ENCODE measurements around the gene FCRL2.

FCRL2 gene

GRCh38 chr1:157803851-157804250 lies 26.9 kb upstream of the FCRL2 start:
- no peak for DNase-seq (ENCODE audit: low read depth)
- TF ChIP-seq CTCF (conservative IDR thresholded peaks at IDR 0.05; ENCODE audit: control insufficient read depth, insufficient read depth, low read depth, low read length) = no peak
- no peak overlapping the region for H3K4me3 ChIP-seq (ENCODE audit: control insufficient read depth, low read depth, low read length)

GRCh38 chr1:157799996-157800395 lies 23.1 kb upstream of the FCRL2 start:
- TF ChIP-seq CTCF (conservative IDR thresholded peaks at IDR 0.05; ENCODE audit: control insufficient read depth, insufficient read depth, low read depth, low read length) = no peak
- no peak overlapping the region for H3K4me3 ChIP-seq (ENCODE audit: control insufficient read depth, low read depth, low read length)
- DNase-seq (ENCODE audit: low read depth) = no peak

- no peak for TF ChIP-seq CTCF (conservative IDR thresholded peaks at IDR 0.05; ENCODE audit: control insufficient read depth, insufficient read depth, low read depth, low read length)
- no peak for DNase-seq (ENCODE audit: low read depth)
- no peak overlapping the region for H3K4me3 ChIP-seq (ENCODE audit: control insufficient read depth, low read depth, low read length)
Observed at GRCh38 chr1:157798211-157798610, 21.3 kb upstream of the FCRL2 start.

GRCh38 chr1:157785248-157785647 lies 8.3 kb upstream of the FCRL2 start:
- no peak for TF ChIP-seq CTCF (conservative IDR thresholded peaks at IDR 0.05; ENCODE audit: control insufficient read depth, insufficient read depth, low read depth, low read length)
- DNase-seq (ENCODE audit: low read depth) = no peak
- H3K4me3 ChIP-seq (ENCODE audit: control insufficient read depth, low read depth, low read length) = no peak overlapping the region

GRCh38 chr1:157784801-157785200 lies 7.9 kb upstream of the FCRL2 start:
- no peak for TF ChIP-seq CTCF (conservative IDR thresholded peaks at IDR 0.05; ENCODE audit: control insufficient read depth, insufficient read depth, low read depth, low read length)
- no peak for DNase-seq (ENCODE audit: low read depth)

GRCh38 chr1:157782931-157783330 lies 6.0 kb upstream of the FCRL2 start:
- H3K4me3 ChIP-seq (ENCODE audit: control insufficient read depth, low read depth, low read length) = no peak overlapping the region
- no peak for DNase-seq (ENCODE audit: low read depth)
- TF ChIP-seq CTCF (conservative IDR thresholded peaks at IDR 0.05; ENCODE audit: control insufficient read depth, insufficient read depth, low read depth, low read length) = no peak

More at GRCh38 chr1:157784801-157785200, 7.9 kb upstream of the FCRL2 start:
- H3K4me3 ChIP-seq (ENCODE audit: control insufficient read depth, low read depth, low read length) = no peak overlapping the region

GRCh38 chr1:157781048-157781447 lies 4.1 kb upstream of the FCRL2 start:
- no peak overlapping the region for H3K4me3 ChIP-seq (ENCODE audit: control insufficient read depth, low read depth, low read length)
- TF ChIP-seq CTCF (conservative IDR thresholded peaks at IDR 0.05; ENCODE audit: control insufficient read depth, insufficient read depth, low read depth, low read length) = no peak
- no peak for DNase-seq (ENCODE audit: low read depth)
